Measurements from ENCODE around the gene BBX.

GRCh38 chr3:107493134-107493533, 29.6 kb upstream of the BBX start:
- TF ChIP-seq CTCF (IDR thresholded peaks at IDR 0.05; ENCODE audit: insufficient read depth, low read length) (no peak), REST (IDR thresholded peaks at IDR 0.05; ENCODE audit: insufficient replicate concordance, low read depth) (no peak), GABPA (IDR thresholded peaks at IDR 0.05; ENCODE audit: low read depth) (no peak), POLR2AphosphoS5 (IDR thresholded peaks at IDR 0.05; ENCODE audit: low read depth) (no peak)
